Esophagus (tissue), 2 donors: ENCODE results near the gene SMKR1. TPM values are rescaled to one million over a fixed set of nuclear protein-coding genes. Genes with fewer than 3 reads are reported as not detected.
"Not testable (repeated sequence)": the region's sequence is repeated elsewhere in the genome, so short reads cannot be mapped to it uniquely, and the experiment has no call there.

ENCODE experiments used
- H3K27ac ChIP-seq, 2 donors: one replicate each; pipeline ENCODE4 v1.5.1; 2013; ENCODE audit warnings: low read depth in 2 of 2, mild to moderate bottlenecking in 2 of 2, inconsistent platforms in 1 of 2, low read length in 1 of 2, moderate library complexity in 1 of 2
- H3K27me3 ChIP-seq, 2 donors: one replicate each; pipeline ENCODE4 v1.6.1; 2013; ENCODE audit warnings: low read length in 2 of 2, control low read depth in 1 of 2, mild to moderate bottlenecking in 1 of 2; ENCODE audit not compliant: insufficient read depth in 2 of 2, control insufficient read depth in 1 of 2
- H3K36me3 ChIP-seq, 2 donors: one replicate each; pipeline ENCODE4 v1.6.1; 2013; ENCODE audit warnings: low read length in 1 of 2; ENCODE audit not compliant: control insufficient read depth in 2 of 2, insufficient read depth in 2 of 2
- H3K4me1 ChIP-seq, 2 donors: one replicate each; pipeline ENCODE4 v1.6.1; 2013; ENCODE audit warnings: low read length in 1 of 2; ENCODE audit not compliant: control insufficient read depth in 2 of 2, insufficient read depth in 2 of 2
- H3K4me3 ChIP-seq, 2 donors: one replicate each; pipeline ENCODE4 v1.5.1; 2013; ENCODE audit warnings: low read length in 2 of 2, mild to moderate bottlenecking in 2 of 2, low read depth in 1 of 2, moderate library complexity in 1 of 2
- H3K9me3 ChIP-seq, 2 donors: one replicate each; pipeline ENCODE4 v1.6.1; 2013; ENCODE audit warnings: mild to moderate bottlenecking in 2 of 2, low read depth in 1 of 2, low read length in 1 of 2, moderate library complexity in 1 of 2; ENCODE audit not compliant: control insufficient read depth in 2 of 2, insufficient read depth in 1 of 2
- WGBS, 2 donors: extraction: QIAGEN DNeasy Blood & Tissue Kit; methylation state at CpG; one replicate each; pipeline ENCODE4 v1.1.7; 2013; 5-methylcytosine and 5-hydroxymethylcytosine counted together
- polyA plus RNA-seq, 2 donors: library from polyadenylated mRNA; stranded (reverse); fragments of 200-250 nt; gene quantifications; one replicate each; pipeline ENCODE4 v1.2.3, GENCODE V29; 2013
- donor health status: healthy with polysubstance abuse.
- donor health status: Bipolar disorder and iron deficiency.

The SMKR1 gene
- polyA plus RNA-seq, 2 donors, result 0.63 to 0.96 TPM

GRCh38 chr7:129532375-129532774 lies 30.0 kb downstream of the SMKR1 start:
- Histone ChIP-seq H3K4me1 (no peaks in the 10 kb centered on the region), H3K36me3 (no peaks in the 10 kb centered on the region), H3K9me3 (no peaks in the 10 kb centered on the region), H3K4me3 (no peak overlapping the region), H3K27me3 (no peaks in the 10 kb centered on the region), H3K27ac (no peak overlapping the region)
- WGBS, 2 donors, result 92 to 95% methylated on average over 19 of the region's 19 CpGs

GRCh38 chr7:129534558-129535274 lies 32.4 kb downstream of the SMKR1 start:
- WGBS, 2 donors, result 86 to 90% methylated on average over 20 of the region's 20 CpGs
- H3K9me3 ChIP-seq, H3K4me3 ChIP-seq, H3K4me1 ChIP-seq, H3K36me3 ChIP-seq, H3K27me3 ChIP-seq, H3K27ac ChIP-seq: not testable (repeated sequence)

- WGBS, 2 donors, result 68 to 70% methylated on average over 5 of the region's 5 CpGs
- no peak overlapping the region for H3K4me3 ChIP-seq
- H3K27me3 ChIP-seq, result no peaks in the 10 kb centered on the region
- peaks cover 0 to 2% of the 10 kb centered on the region in 2 donors for H3K9me3 ChIP-seq
- H3K36me3 ChIP-seq, result no peaks in the 10 kb centered on the region
- H3K4me1 ChIP-seq, result no peaks in the 10 kb centered on the region
- H3K27ac ChIP-seq, result no peak overlapping the region
Measured at GRCh38 chr7:129535896-129536295, 33.6 kb downstream of the SMKR1 start.

- Histone ChIP-seq H3K27me3 (no peaks in the 10 kb centered on the region), H3K4me1 (no peaks in the 10 kb centered on the region), H3K4me3 (no peak overlapping the region), H3K9me3 (peaks cover 0 to 2% of the 10 kb centered on the region in 2 donors), H3K27ac (no peak overlapping the region), H3K36me3 (no peaks in the 10 kb centered on the region)
- WGBS, 2 donors, result 73 to 78% methylated on average over 9 of the region's 9 CpGs
Measured at GRCh38 chr7:129536323-129536722, 34.0 kb downstream of the SMKR1 start.

GRCh38 chr7:129538790-129539189 lies 36.5 kb downstream of the SMKR1 start:
- no peaks in the 10 kb centered on the region for H3K4me1 ChIP-seq
- peaks cover 0 to 2% of the 10 kb centered on the region in 2 donors for H3K9me3 ChIP-seq
- H3K36me3 ChIP-seq, result no peaks in the 10 kb centered on the region
- no peak overlapping the region for H3K27ac ChIP-seq
- no peaks in the 10 kb centered on the region for H3K27me3 ChIP-seq
- H3K4me3 ChIP-seq, result no peak overlapping the region

GRCh38 chr7:129540340-129540739 lies 38.0 kb downstream of the SMKR1 start:
- 85% methylated on average over 10 of the region's 10 CpGs for WGBS, 2 donors
- no peaks in the 10 kb centered on the region for H3K4me1 ChIP-seq
- H3K27ac ChIP-seq, result no peak overlapping the region
- no peaks in the 10 kb centered on the region for H3K36me3 ChIP-seq
- H3K9me3 ChIP-seq, result peaks cover 0 to 2% of the 10 kb centered on the region in 2 donors
- H3K27me3 ChIP-seq, result no peaks in the 10 kb centered on the region
- H3K4me3 ChIP-seq, result no peak overlapping the region

GRCh38 chr7:129544700-129545099 lies 42.4 kb downstream of the SMKR1 start:
- WGBS, 2 donors, result 84 to 85% methylated on average over 5 of the region's 5 CpGs
- no peaks in the 10 kb centered on the region for H3K36me3 ChIP-seq
- H3K9me3 ChIP-seq, result no peaks in the 10 kb centered on the region
- H3K4me1 ChIP-seq, result no peaks in the 10 kb centered on the region
- no peak overlapping the region for H3K27ac ChIP-seq
- H3K27me3 ChIP-seq, result no peaks in the 10 kb centered on the region
- no peak overlapping the region for H3K4me3 ChIP-seq

- WGBS, 2 donors, result 56 to 64% methylated on average over 13 of the region's 13 CpGs
- no peaks in the 10 kb centered on the region for H3K27me3 ChIP-seq
Measured at GRCh38 chr7:129550693-129551360, 48.5 kb downstream of the SMKR1 start.

GRCh38 chr7:129553899-129554461 lies 51.6 kb downstream of the SMKR1 start:
- 27 to 34% methylated on average over 13 of the region's 13 CpGs for WGBS, 2 donors

More at GRCh38 chr7:129550693-129551360, 48.5 kb downstream of the SMKR1 start:
- Histone ChIP-seq H3K9me3 (no peaks in the 10 kb centered on the region), H3K36me3 (no peaks in the 10 kb centered on the region), H3K4me3 (no peak overlapping the region), H3K4me1 (no peaks in the 10 kb centered on the region), H3K27ac (no peak overlapping the region)

More at GRCh38 chr7:129553899-129554461, 51.6 kb downstream of the SMKR1 start:
- Histone ChIP-seq H3K9me3 (no peaks in the 10 kb centered on the region), H3K27me3 (no peaks in the 10 kb centered on the region), H3K4me3 (no peak overlapping the region), H3K4me1 (no peaks in the 10 kb centered on the region), H3K27ac (no peak overlapping the region), H3K36me3 (no peaks in the 10 kb centered on the region)
